COLO829 (cell line): ENCODE data around the gene CATSPERZ.
A peak's percentile ranks its signal among the peaks of the same experiment; 100 is the strongest.

Experiments
- DNase-seq: peaks from one replicate; pipeline ENCODE4 v3.0.0; 2012; ENCODE audit warnings: low spot score

The CATSPERZ gene

DNA sequence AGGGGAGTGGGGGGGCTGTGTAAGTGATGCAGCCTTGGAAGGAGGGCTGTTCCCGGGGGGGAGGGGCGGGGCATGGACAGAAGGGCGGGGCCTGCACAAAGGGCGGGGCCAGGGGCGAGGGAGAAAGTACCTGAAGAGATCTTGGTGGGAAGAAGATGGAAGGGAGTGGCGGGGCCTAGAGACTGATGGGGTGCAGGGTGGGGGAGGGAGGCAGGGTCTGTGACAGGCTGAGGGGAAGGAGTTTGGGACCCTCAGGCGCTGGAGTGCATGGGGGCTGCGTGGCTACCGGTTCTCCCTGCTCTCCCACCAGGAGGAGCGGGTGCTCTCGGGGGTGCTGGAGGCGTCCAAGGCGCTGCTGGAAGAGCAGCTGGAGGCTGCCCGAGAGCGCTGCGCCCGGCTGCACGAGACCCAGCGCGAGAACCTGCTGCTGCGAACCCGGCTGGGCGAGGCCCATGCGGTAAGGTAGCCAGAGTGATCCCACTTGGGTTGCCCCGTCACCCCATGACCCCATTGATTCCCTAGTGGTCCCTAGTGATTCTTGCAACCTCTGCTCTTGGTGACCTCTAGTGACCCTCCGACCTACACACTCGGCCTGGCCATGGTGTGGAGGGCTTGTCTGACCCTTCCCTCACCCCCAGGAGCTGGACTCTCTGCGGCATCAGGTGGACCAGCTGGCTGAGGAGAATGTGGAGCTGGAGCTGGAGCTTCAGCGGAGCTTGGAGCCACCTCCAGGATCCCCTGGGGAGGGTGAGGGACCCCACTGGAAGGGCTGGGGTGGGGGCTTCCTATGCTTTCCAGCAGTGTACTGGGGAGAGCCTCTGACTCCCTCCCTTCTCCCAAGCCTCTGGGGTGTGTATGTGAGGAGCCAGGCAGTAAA, 42.9 kb downstream of the CATSPERZ start:
- DNase-seq: peak; percentile 32

GRCh38 chr11:64343767-64344559, 43.8 kb downstream of the CATSPERZ start:
- no peak for DNase-seq

DNA sequence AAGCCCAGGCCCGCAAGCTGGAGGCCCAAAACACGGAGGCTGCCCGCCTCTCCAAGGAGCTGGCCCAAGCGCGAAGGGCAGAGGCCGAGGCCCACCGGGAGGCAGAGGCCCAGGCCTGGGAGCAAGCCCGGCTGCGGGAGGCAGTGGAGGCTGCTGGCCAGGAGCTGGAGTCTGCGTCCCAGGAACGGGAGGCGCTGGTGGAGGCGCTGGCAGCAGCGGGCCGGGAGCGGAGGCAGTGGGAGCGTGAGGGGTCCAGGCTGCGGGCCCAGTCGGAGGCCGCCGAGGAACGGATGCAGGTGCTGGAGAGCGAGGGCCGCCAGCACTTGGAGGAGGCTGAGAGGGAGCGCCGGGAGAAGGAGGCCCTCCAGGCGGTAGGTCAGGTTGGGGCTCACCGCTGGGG, 44.6 kb downstream of the CATSPERZ start:
- no peak for DNase-seq

GRCh38 chr11:64347193-64347867, 47.2 kb downstream of the CATSPERZ start:
- DNase-seq: no peak

DNA sequence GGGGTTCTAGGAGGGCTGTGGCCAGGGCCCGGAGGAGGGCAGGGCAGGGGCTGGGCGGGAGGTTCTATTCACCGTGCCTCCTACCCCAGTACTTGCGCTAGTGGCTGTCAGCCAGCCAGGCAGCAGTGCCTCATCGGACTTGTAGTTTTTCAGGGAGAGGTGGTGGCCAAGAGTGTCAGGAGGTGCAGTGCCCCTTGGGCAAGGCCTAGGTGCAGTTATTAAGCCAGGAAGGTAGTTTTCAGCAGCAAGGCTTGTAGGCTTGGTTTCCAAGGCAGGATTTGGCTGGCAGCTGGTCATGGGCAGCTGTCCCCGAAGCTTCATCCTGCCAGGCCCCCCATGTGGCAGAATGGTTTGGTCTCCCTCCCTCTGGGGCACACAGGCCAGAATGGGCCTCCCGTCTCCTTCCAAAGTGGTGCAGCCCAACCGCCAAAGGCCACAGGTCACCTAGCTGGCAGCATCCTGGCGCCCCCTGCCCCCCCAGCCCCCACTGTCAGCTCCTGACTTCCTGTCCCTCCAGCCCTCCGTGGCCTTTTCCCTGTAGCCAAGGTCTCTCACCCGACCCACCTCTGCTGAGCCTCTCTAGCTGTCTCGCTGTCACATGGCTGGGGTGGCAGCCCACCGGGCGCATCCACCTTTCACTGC, 48.3 kb downstream of the CATSPERZ start:
- no peak for DNase-seq

DNA sequence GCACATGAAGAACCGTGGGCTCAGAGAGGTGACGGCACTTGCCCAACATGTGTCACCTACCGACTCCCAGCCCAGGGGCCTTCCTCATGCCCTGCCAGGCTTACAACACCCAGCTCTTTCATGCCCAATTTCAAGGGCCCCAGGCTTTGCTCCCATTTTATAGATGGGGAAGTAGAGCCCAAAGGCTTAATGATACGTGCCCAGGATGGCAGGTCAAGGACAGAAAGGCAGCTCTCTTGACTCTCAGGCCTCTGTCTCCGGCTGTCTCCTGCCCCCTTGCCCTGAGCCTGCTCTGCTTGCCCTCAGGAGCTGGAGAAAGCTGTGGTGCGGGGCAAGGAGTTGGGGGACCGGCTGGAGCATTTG, 48.8 kb downstream of the CATSPERZ start:
- no peak for DNase-seq

GRCh38 chr11:64349404-64349803, 49.2 kb downstream of the CATSPERZ start:
- no peak for DNase-seq

GRCh38 chr11:64351136-64351631, 51.0 kb downstream of the CATSPERZ start:
- no peak for DNase-seq

- DNase-seq: no peak
Observed at GRCh38 chr11:64352099-64352994, 52.2 kb downstream of the CATSPERZ start.

DNA sequence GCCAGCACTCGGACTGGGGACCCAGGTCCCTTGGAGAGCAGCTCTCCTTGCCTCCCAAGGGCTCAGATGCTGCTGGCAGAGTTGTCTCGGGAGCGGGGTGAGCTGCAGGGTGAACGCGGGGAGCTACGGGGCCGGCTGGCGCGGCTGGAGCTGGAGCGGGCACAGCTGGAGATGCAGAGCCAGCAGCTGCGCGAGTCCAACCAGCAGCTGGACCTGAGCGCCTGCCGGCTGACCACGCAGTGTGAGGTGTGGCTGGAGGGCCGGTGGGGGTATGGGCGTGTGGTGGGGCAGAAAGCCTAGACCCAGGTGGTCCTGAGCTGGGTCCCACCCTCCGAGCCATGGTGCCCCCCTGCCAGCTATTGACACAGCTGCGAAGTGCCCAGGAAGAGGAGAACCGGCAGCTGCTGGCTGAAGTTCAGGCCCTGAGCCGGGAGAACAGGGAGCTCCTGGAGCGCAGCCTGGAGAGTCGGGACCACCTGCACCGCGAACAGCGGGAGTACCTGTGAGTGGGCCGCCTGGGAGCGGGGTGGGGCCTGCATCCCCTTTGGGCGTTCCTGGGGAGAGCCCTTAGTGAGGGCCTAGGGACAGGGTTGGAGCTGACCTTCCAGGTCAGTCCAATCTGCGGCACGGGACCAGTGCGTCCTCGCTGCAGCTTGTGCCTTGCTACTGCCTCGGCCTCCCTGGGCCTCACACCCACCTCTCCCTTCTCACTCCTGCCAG, 53.0 kb downstream of the CATSPERZ start:
- no peak for DNase-seq

DNA sequence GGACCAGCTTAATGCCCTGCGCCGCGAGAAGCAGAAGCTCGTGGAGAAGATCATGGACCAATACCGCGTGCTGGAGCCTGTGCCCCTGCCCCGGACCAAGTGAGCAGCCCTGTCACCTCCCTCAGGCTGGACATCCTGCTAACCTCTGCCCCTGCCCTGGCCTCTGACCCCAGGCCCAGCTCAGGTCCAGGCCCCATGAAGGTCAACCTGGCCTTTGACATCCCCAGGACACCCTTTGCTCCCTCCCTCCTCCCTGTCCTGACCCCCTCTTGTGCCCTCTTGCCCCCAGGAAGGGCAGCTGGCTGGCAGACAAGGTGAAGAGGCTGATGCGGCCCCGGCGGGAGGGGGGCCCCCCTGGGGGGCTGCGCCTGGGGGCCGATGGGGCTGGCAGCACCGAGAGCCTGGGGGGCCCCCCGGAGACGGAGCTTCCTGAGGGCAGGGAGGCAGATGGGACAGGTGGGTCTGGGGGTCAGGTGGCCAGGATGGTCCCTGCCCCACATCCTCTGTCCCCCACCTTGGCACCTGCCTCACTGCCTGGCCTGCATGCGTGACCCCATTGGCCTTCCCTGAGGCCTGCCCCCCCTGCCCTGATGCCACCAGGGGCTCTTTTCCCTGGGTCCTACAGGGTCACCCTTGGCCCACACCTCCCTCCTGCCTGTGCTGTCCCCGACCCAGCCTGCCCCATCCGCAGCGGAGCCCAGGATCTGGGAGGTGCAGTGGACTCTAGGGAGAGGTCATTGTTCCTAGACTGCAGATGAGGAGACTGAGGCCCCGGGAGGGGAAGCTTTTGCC, 53.8 kb downstream of the CATSPERZ start:
- no peak for DNase-seq
